GM19328 (cell line): ENCODE data around the gene DNER.

ENCODE experiments used
- ATAC-seq: cut with Tn5 transposase; IDR thresholded peaks from one replicate; pipeline ENCODE4 v1.9.1; 2021; ENCODE audit warnings: mild to moderate bottlenecking, moderate library complexity; ENCODE audit not compliant: unreplicated experiment

Gene DNER

GRCh38 chr2:229445501-229446211 is 268.7 kb downstream of the DNER start:
- ATAC-seq = no peak

GRCh38 chr2:229445019-229445418 is 269.3 kb downstream of the DNER start:
- no peak for ATAC-seq

- ATAC-seq = no peak
Observed at GRCh38 chr2:229443546-229444268, 270.6 kb downstream of the DNER start.

- no peak for ATAC-seq
Observed at GRCh38 chr2:229443141-229443540, 271.2 kb downstream of the DNER start.

GRCh38 chr2:229438430-229439159 is 275.8 kb downstream of the DNER start:
- ATAC-seq = no peak

- no peak for ATAC-seq
Observed at GRCh38 chr2:229437467-229437866, 276.9 kb downstream of the DNER start.

- no peak for ATAC-seq
Observed at GRCh38 chr2:229434187-229434586, 280.2 kb downstream of the DNER start.

- ATAC-seq = no peak
Observed at GRCh38 chr2:229433351-229433750, 281.0 kb downstream of the DNER start.

GRCh38 chr2:229431327-229431954 is 282.9 kb downstream of the DNER start:
- no peak for ATAC-seq

- no peak for ATAC-seq
Observed at GRCh38 chr2:229429589-229429988, 284.8 kb downstream of the DNER start.

- no peak for ATAC-seq
Observed at GRCh38 chr2:229426464-229426863, 287.9 kb downstream of the DNER start.

- no peak for ATAC-seq
Observed at GRCh38 chr2:229425598-229425997, 288.8 kb downstream of the DNER start.

GRCh38 chr2:229422063-229422462 is 292.3 kb downstream of the DNER start:
- ATAC-seq = no peak

- no peak for ATAC-seq
Observed at GRCh38 chr2:229419158-229419557, 295.2 kb downstream of the DNER start.

GRCh38 chr2:229417916-229418315 is 296.4 kb downstream of the DNER start:
- no peak for ATAC-seq

- ATAC-seq = no peak
Observed at GRCh38 chr2:229417176-229417575, 297.2 kb downstream of the DNER start.

- no peak for ATAC-seq
Observed at GRCh38 chr2:229416116-229416694, 298.1 kb downstream of the DNER start.

GRCh38 chr2:229414631-229415030 is 299.7 kb downstream of the DNER start:
- no peak for ATAC-seq

GRCh38 chr2:229412686-229413085 is 301.7 kb downstream of the DNER start:
- no peak for ATAC-seq

- no peak for ATAC-seq
Observed at GRCh38 chr2:229410946-229411345, 303.4 kb downstream of the DNER start.

- no peak for ATAC-seq
Observed at GRCh38 chr2:229410264-229410663, 304.1 kb downstream of the DNER start.
